ENCODE results near the gene GORASP1.

The GORASP1 gene

GRCh38 chr3:39149498-39150147, 42.2 kb upstream of the GORASP1 start:
- no peak for TF ChIP-seq CTCF (IDR thresholded peaks at IDR 0.05; ENCODE audit: control insufficient read depth, insufficient read depth, low read depth, low read length, missing control alignments)
- no peak for DNase-seq (ENCODE audit: low read depth)
- H3K4me3 ChIP-seq (ENCODE audit: control insufficient read depth, low read depth, low read length), result no peak overlapping the region

- H3K4me3 ChIP-seq (ENCODE audit: control insufficient read depth, low read depth, low read length), result no peak overlapping the region
- no peak for TF ChIP-seq CTCF (IDR thresholded peaks at IDR 0.05; ENCODE audit: control insufficient read depth, insufficient read depth, low read depth, low read length, missing control alignments)
- no peak for DNase-seq (ENCODE audit: low read depth)
Observed at GRCh38 chr3:39149059-39149455, 41.6 kb upstream of the GORASP1 start.

DNA sequence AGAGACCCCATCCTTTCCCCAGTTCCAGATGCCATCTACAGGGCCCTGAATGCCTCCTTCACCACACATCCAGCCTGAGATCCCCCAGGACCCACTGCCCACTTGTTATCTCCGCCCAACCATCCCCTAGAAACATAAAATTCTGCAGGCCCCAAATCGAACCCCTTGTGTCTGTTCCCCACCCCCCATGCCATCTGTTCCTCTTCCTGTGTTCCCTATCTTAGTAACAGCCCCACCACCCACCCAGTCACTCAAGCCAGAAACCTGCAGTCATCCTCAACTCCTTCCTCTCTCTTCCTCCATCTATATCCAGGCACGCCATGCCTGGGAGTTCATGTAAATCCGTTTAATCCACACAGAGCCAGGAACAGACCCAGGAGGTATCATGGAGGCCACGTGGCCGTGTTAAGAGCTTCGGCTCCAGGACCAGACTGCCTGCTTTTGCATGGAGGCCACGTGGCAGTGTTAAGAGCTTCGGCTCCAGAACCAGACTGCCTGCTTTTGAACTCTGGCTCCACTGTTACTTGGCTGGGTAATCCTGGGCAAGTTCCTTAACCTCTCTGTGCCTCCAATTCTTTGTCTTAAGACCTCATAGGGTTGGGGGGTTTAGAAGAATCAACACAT, 41.1 kb upstream of the GORASP1 start:
- no peak for DNase-seq (ENCODE audit: low read depth)
- no peak overlapping the region for H3K4me3 ChIP-seq (ENCODE audit: control insufficient read depth, low read depth, low read length)
- no peak for TF ChIP-seq CTCF (IDR thresholded peaks at IDR 0.05; ENCODE audit: control insufficient read depth, insufficient read depth, low read depth, low read length, missing control alignments)

DNA sequence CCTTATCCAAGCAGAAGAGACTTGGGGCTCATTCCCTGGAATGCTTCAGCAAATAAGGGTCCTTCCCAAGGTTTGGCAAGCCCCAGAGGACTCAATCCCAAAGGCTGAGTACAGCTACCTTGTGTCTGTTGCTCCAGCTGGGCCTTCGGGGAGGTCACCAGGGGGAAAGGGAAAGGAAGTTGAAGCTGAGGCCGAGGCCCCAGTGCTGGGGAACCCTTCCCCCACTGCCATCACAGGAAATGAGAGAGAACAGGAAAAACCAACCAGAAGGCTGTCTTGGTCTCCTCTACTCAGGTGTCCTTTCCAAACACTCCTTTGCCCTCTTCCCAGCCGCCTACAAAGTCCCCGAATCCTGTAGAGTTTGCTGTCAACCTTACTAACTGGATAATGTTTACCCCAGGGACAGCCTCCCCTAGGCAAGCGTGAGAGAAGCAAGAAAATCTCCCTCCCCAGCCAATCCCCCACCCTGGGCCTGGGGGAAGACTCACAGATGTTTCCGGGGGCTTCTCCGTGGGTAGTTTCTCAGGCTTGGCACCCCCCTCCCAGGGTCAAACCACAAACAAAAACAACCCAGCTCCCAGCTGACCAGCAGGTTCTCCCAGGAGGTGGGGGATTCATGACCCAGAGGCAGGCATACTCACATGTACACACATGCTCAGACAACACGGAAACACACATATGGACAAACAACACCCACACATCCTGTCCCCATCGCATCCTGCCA, 40.4 kb upstream of the GORASP1 start:
- TF ChIP-seq CTCF (IDR thresholded peaks at IDR 0.05; ENCODE audit: control insufficient read depth, insufficient read depth, low read depth, low read length, missing control alignments), result no peak
- no peak overlapping the region for H3K4me3 ChIP-seq (ENCODE audit: control insufficient read depth, low read depth, low read length)
- DNase-seq (ENCODE audit: low read depth), result no peak

DNA sequence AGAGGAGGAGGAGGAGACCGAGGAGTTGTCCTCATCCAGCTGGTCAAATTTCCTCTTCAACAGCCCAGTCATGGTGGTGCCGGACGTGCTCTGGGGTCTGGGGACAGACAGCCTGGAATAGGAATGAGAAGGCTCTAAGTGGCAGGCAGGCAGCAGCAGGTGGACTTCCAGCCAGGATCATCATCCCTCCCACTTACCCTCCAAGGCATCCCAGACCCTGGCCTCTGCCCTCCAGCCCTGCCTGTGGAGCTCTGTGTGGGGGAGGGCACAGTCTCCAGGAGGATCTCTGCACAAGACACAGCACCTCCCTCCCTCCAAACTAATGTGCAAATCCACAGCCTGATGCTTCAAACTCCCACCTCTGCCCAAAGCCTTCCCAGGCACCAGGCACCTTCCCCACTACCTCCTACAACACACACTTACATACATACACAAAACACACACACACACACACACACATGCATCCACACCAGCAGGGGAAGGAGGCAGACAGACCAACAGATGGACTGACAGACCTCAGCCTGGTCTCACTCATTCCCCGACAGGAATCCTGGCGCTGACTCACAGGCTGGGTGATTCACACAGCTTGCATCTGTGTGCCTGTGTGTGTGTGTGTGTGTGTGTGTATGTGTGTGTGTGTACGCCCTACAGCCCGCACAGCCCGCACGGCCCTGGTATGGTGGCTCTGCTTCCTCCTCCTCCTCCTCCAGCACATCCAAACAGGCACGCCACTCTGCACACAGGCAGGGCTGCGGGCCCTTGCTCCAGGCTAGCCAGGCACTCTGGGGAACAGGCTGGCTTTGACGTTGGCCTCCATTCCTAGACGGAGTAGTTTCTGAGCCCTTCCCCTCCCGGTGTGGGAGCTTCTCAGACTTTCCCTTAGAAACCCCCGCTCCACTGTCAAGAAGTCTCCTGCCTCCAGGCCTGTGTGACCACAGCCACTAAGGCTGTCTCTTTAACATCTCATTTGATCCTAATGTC, 39.5 kb upstream of the GORASP1 start:
- TF ChIP-seq CTCF (IDR thresholded peaks at IDR 0.05; ENCODE audit: control insufficient read depth, insufficient read depth, low read depth, low read length, missing control alignments), result no peak
- DNase-seq (ENCODE audit: low read depth), result peak; percentile 96
- H3K4me3 ChIP-seq (ENCODE audit: control insufficient read depth, low read depth, low read length), result no peak overlapping the region

DNA sequence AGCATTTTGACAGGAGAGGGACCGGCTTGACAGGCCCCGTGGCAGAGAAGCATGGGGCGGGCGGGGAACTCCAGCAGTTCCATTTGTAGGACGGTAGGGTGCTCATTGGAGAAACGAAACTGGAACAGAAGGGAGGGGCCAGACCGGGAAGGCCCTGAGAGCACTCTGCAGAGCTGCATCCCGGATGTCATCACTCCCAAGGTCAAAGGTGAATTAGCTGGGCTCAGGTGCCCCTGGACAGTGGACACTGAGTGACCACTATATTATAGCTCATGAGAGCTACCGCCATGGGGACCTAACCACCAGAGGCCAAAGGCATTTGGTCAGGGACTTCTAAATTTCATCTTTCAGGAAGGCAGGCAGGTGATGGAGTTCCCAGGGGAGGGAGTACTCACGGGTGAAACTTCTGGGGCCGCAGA, 38.7 kb upstream of the GORASP1 start:
- no peak for DNase-seq (ENCODE audit: low read depth)
- H3K4me3 ChIP-seq (ENCODE audit: control insufficient read depth, low read depth, low read length), result no peak overlapping the region
- TF ChIP-seq CTCF (IDR thresholded peaks at IDR 0.05; ENCODE audit: control insufficient read depth, insufficient read depth, low read depth, low read length, missing control alignments), result peak; percentile 2

Measured in AG09309 (cell line).